ENCODE results near the gene GBX1. TPM values are rescaled to one million over a fixed set of nuclear protein-coding genes. Genes with fewer than 3 reads are reported as not detected.

Gene GBX1
- total RNA-seq, 1 donor from 2014 or later: not detected

DNA sequence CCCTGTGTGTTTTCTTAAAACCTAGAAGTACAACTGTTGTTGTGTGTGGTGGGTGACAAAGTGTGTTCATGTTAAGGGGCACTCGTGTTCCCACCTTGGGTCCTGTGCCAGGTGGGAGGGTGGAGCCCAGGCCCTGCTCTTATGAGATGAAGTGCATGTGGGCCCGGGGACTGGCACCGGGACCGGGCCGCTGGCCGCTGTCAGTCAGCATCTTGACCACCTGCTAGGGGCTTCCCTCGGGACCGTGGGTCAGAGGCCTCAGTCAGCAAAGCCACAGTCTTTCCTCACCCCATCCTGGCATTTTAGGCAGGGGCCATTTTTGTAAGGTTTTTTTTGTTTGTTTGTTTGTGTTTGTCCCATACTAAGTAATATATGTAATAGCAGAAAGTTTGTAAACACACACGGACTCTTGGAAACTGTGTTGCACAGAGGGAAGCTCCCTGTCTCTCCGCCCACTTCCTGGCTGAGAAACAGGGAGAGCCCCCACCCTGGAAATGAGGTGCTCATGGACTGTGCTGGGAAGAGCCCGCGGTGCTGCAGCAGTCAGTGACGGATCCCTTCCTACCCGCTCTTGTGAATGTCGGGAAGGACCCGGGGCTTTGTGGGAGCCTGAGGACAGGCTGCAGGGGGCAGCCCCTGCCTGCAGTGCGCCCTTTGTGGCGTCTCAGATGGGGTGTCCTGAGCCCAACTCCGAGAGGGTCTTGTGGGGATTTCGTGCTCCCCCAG, 67.8 kb downstream of the GBX1 start:
- Histone ChIP-seq H3K27ac (no peak overlapping the region), H3K36me3 (peaks cover 0 to 7% of the 10 kb centered on the region in 2 donors), H3K4me1 (no peaks in the 10 kb centered on the region), H3K9me3 (no peaks in the 10 kb centered on the region), H3K4me3 (no peak overlapping the region), H3K27me3 (no peaks in the 10 kb centered on the region)
- peak in 1 of 2 donors; percentile 62 for DNase-seq (ENCODE audit: low spot score in 2 of 2)
- intact Hi-C loops (cut with DNase I): no loop called here
- TF ChIP-seq, protein P1, sequence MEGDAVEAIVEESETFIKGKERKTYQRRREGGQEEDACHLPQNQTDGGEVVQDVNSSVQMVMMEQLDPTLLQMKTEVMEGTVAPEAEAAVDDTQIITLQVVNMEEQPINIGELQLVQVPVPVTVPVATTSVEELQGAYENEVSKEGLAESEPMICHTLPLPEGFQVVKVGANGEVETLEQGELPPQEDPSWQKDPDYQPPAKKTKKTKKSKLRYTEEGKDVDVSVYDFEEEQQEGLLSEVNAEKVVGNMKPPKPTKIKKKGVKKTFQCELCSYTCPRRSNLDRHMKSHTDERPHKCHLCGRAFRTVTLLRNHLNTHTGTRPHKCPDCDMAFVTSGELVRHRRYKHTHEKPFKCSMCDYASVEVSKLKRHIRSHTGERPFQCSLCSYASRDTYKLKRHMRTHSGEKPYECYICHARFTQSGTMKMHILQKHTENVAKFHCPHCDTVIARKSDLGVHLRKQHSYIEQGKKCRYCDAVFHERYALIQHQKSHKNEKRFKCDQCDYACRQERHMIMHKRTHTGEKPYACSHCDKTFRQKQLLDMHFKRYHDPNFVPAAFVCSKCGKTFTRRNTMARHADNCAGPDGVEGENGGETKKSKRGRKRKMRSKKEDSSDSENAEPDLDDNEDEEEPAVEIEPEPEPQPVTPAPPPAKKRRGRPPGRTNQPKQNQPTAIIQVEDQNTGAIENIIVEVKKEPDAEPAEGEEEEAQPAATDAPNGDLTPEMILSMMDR (IDR thresholded peaks at IDR 0.05): no peak

Other genes with a start within 250 kb of the GBX1 start
- not detected for gene KCNH2, start 189.4 kb downstream of the GBX1 start, total RNA-seq
- gene NOS3, start 176.7 kb downstream of the GBX1 start, total RNA-seq: 185 TPM
- not detected for gene ATG9B, start 143.2 kb downstream of the GBX1 start, total RNA-seq
- 50.8 TPM for gene ABCB8, start 139.2 kb downstream of the GBX1 start, total RNA-seq
- gene ASIC3, start 119.2 kb downstream of the GBX1 start, total RNA-seq: not detected
- 15.8 TPM for gene CDK5, start 109.8 kb downstream of the GBX1 start, total RNA-seq
- 390 TPM for gene SLC4A2, start 108.1 kb downstream of the GBX1 start, total RNA-seq
- gene FASTK, start 86.9 kb downstream of the GBX1 start, total RNA-seq: 121 TPM
- 143 TPM for gene TMUB1, start 84.2 kb downstream of the GBX1 start, total RNA-seq
- 82.6 TPM for gene AGAP3, start 81.2 kb downstream of the GBX1 start, total RNA-seq
- gene ASB10, start 19.6 kb upstream of the GBX1 start, total RNA-seq: not detected
- not detected for gene H2BK1, start 42.8 kb upstream of the GBX1 start, total RNA-seq
- 85.3 TPM for gene ABCF2, start 59.5 kb upstream of the GBX1 start, total RNA-seq
- gene CHPF2, start 64.8 kb upstream of the GBX1 start, total RNA-seq: 40.3 TPM
- gene SMARCD3, start 81.0 kb upstream of the GBX1 start, total RNA-seq: 105 TPM
- gene NUB1, start 174.1 kb upstream of the GBX1 start, total RNA-seq: 28.2 TPM
- 4.0 TPM for gene WDR86, start 242.3 kb upstream of the GBX1 start, total RNA-seq